Endothelial cell of umbilical vein (primary cell): ENCODE results near the gene OPRD1. TPM values are rescaled to one million over a fixed set of nuclear protein-coding genes. Genes with fewer than 3 reads are reported as not detected.

Experiments used
- BruUV-seq: library from RNA; stranded (reverse); fragments of 400-500 nt; replicated peaks from 2 replicates; lab custom pipeline; 2021; lab: Mats Ljungman, UMichigan
- CTCF ChIA-PET: fragments of 300-600, 350-600 bp; sonication (Branson Sonifier 250); formaldehyde crosslinking; loops from one replicate; lab custom pipeline; 2021; ENCODE audit warnings: antibody characterized with exemption, inconsistent platforms; lab: Charles Lee
- POLR2A ChIA-PET: fragments of 300-600, 350-600 bp; sonication (Branson Sonifier 250); formaldehyde crosslinking; loops from one replicate; lab custom pipeline; 2021; ENCODE audit warnings: antibody characterized with exemption, inconsistent platforms; lab: Charles Lee
- DNase-seq: peaks from one replicate; pipeline ENCODE4 v3.0.0-alpha.2; 2011; ENCODE audit warnings: low read depth, low spot score
- FAIRE-seq: peaks from 2 replicates; lab custom pipeline; 2011; peaks lifted over from hg19 to GRCh38; lab: Jason Lieb, UNC
- H2AFZ ChIP-seq: 2 replicates; pipeline ENCODE4 v1.6.0; 2012; ENCODE audit warnings: low read depth, low read length, control low read depth, inconsistent platforms
- H3K27ac ChIP-seq: 2 replicates; pipeline ENCODE4 v1.5.1; 2011; ENCODE audit warnings: low read depth, mild to moderate bottlenecking, control low read depth, low read length, moderate library complexity; ENCODE audit not compliant: insufficient read depth
- H3K27me3 ChIP-seq, 2 experiments: 2 replicates each; pipeline versions ENCODE4 v1.6.0 to v1.6.1; 2011; ENCODE audit warnings: low read length in 2 of 2, mixed read lengths in 1 of 2; ENCODE audit not compliant: control insufficient read depth in 2 of 2, insufficient read depth in 2 of 2
- H3K36me3 ChIP-seq, 2 experiments: 2 replicates in 1 of 2; 3 replicates in 1 of 2; pipeline ENCODE4 v1.5.1; 2011; ENCODE audit warnings: low read length in 2 of 2, mild to moderate bottlenecking in 1 of 2, moderate library complexity in 1 of 2; ENCODE audit not compliant: control insufficient read depth in 2 of 2, insufficient read depth in 2 of 2; ENCODE audit errors: extremely low read depth in 1 of 2
- H3K4me1 ChIP-seq: 3 replicates; pipeline ENCODE4 v1.5.1; 2011; ENCODE audit warnings: mild to moderate bottlenecking, low read length; ENCODE audit not compliant: control insufficient read depth, insufficient read depth; ENCODE audit errors: extremely low read depth
- H3K4me2 ChIP-seq: 2 replicates; pipeline ENCODE4 v1.6.1; 2011; ENCODE audit warnings: low read length, control low read depth, mixed read lengths; ENCODE audit not compliant: insufficient read depth
- H3K4me3 ChIP-seq, 3 experiments: fragments of 200-600 bp in 1 of 3; sonication (generic), shearing (Covaris generic) in 1 of 3; replicated peaks in 1 of 3; 2 replicates each; pipeline ENCODE4 v1.5.1; 2011 to 2016; ENCODE audit warnings: control low read depth in 3 of 3, low read length in 3 of 3, mild to moderate bottlenecking in 2 of 3, inconsistent platforms in 1 of 3, low read depth in 1 of 3, moderate library complexity in 1 of 3; ENCODE audit not compliant: insufficient read depth in 1 of 3
- H3K79me2 ChIP-seq: 2 replicates; pipeline ENCODE4 v1.6.0; 2012; ENCODE audit warnings: low read length, inconsistent platforms; ENCODE audit not compliant: control insufficient read depth, insufficient read depth
- H3K9ac ChIP-seq: replicated peaks from 2 replicates; pipeline ENCODE3; 2011; ENCODE audit warnings: low read length, control low read depth; ENCODE audit not compliant: insufficient read depth; ENCODE audit errors: extremely low read depth
- H3K9me1 ChIP-seq: replicated peaks from 3 replicates; pipeline ENCODE4 v1.6.0; 2011; ENCODE audit warnings: mild to moderate bottlenecking, low read length; ENCODE audit not compliant: control insufficient read depth, insufficient read depth; ENCODE audit errors: extremely low read depth
- H3K9me3 ChIP-seq: replicated peaks from 2 replicates; pipeline ENCODE4 v1.5.1; 2012; ENCODE audit warnings: low read length, inconsistent platforms; ENCODE audit not compliant: control insufficient read depth, insufficient read depth
- H4K20me1 ChIP-seq: replicated peaks from 2 replicates; pipeline ENCODE3; 2011; ENCODE audit warnings: mild to moderate bottlenecking, low read length; ENCODE audit not compliant: control insufficient read depth, insufficient read depth; ENCODE audit errors: extremely low read depth
- CTCF ChIP-seq, 2 donors: IDR thresholded peaks; 1 replicate in 1 of 2; 2 replicates in 1 of 2; pipeline ENCODE4 v1.5.1; 2011; ENCODE audit warnings: low read length in 2 of 2, mild to moderate bottlenecking in 2 of 2, moderate library complexity in 2 of 2, control low read depth in 1 of 2, inconsistent platforms in 1 of 2, low read depth in 1 of 2; ENCODE audit not compliant: insufficient read depth in 1 of 2; ENCODE audit errors: extremely low read depth in 1 of 2
- EZH2 ChIP-seq: IDR thresholded peaks from 2 replicates; pipeline ENCODE4 v1.6.1; 2012; ENCODE audit warnings: borderline replicate concordance, low read depth, mild to moderate bottlenecking, moderate library complexity, low read length, inconsistent platforms; ENCODE audit not compliant: severe bottlenecking
- FOS ChIP-seq: IDR thresholded peaks from 2 replicates; pipeline ENCODE4 v1.6.1; 2011; ENCODE audit warnings: mild to moderate bottlenecking, low read length, moderate library complexity, borderline replicate concordance; ENCODE audit not compliant: insufficient read depth
- GATA2 ChIP-seq: IDR thresholded peaks from 2 replicates; pipeline ENCODE4 v1.7.0; 2011; ENCODE audit warnings: low read depth, mild to moderate bottlenecking, moderate library complexity, mixed read lengths, low read length; ENCODE audit not compliant: insufficient read length, insufficient read depth
- JUN ChIP-seq: IDR thresholded peaks from 2 replicates; pipeline ENCODE4 v1.6.1; 2011; ENCODE audit warnings: borderline replicate concordance, low read depth; ENCODE audit not compliant: insufficient read length, insufficient read depth
- MYC ChIP-seq: IDR thresholded peaks from one replicate; pipeline ENCODE4 v1.6.1; 2011; ENCODE audit warnings: mild to moderate bottlenecking, low read depth, low read length
- POLR2A ChIP-seq: IDR thresholded peaks from 2 replicates; pipeline ENCODE4 v1.6.1; 2012; ENCODE audit warnings: low read depth, mild to moderate bottlenecking, control low read depth, low read length
- POLR2AphosphoS5 ChIP-seq: IDR thresholded peaks from 2 replicates; pipeline ENCODE4 v1.6.1; 2012; ENCODE audit warnings: low read depth, mild to moderate bottlenecking, control low read depth, low read length, moderate library complexity; ENCODE audit not compliant: insufficient read depth
- dilution Hi-C: fragments of 300-500 bp; cut with MboI; formaldehyde crosslinking; loops from one replicate; pipeline ENCODE4 v1.15.0; 2019; ENCODE audit warnings: low sequenced_read_pairs; ENCODE audit not compliant: extremely low pct_ligation_motif_present
- intact Hi-C: fragments of 100-400 bp; cut with micrococcal nuclease; formaldehyde crosslinking; loops from one replicate; pipeline ENCODE4 v1.10.0; 2022
- polyA plus RNA-seq, 4 experiments: library from polyadenylated mRNA; depleted of rRNA in 3 of 4; stranded (reverse) in 3 of 4; unstranded in 1 of 4; fragments of >200 nt; gene quantifications; 2 replicates each; pipeline versions ENCODE4 v1.2.1 to v1.2.3, GENCODE V29; 2011 to 2012; ENCODE audit warnings: missing spikeins in 1 of 4
- total RNA-seq: library from RNA; stranded (reverse); gene quantifications from 2 replicates; pipeline ENCODE4 v1.2.3, GENCODE V29; 2021
- TF ChIP-seq, protein P1 (sequence below): IDR thresholded peaks from 2 replicates; pipeline ENCODE4 v1.6.1; 2011; ENCODE audit not compliant: insufficient read depth, insufficient read length

Gene OPRD1
- total and polyA plus RNA-seq, 2 donors (not counting 3 experiments of a cell fraction or from before 2014, with no cell fraction given) = not detected

GRCh38 chr1:28781305-28781704 is 30.7 kb upstream of the OPRD1 start:
- DNase-seq = no peak
- intact Hi-C loops = no loop called here
- TF ChIP-seq EZH2 = no peak
- no peak for TF ChIP-seq JUN
- no peak for TF ChIP-seq CTCF (IDR thresholded peaks at IDR 0.05; ENCODE audit: extremely low read depth in 1 of 2, insufficient read depth in 1 of 2, low read depth in 1 of 2, low read length in 2 of 2)
- no peak for TF ChIP-seq MYC
- no peak for TF ChIP-seq POLR2A
- no peak for TF ChIP-seq POLR2AphosphoS5
- TF ChIP-seq, protein P1, sequence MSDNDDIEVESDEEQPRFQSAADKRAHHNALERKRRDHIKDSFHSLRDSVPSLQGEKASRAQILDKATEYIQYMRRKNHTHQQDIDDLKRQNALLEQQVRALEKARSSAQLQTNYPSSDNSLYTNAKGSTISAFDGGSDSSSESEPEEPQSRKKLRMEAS = no peak
- no peak for TF ChIP-seq GATA2
- no peak for TF ChIP-seq FOS
- Histone ChIP-seq H3K9me3 (no peaks in the 10 kb centered on the region), H3K27me3 (no peaks in the 10 kb centered on the region), H3K9me1 (no peaks in the 10 kb centered on the region), H3K36me3 (no peaks in the 10 kb centered on the region), H3K79me2 (no peaks in the 10 kb centered on the region), H3K4me3 (no peak overlapping the region), H3K4me2 (no peak overlapping the region), H4K20me1 (no peaks in the 10 kb centered on the region), H3K27ac (no peak overlapping the region), H3K4me1 (no peaks in the 10 kb centered on the region), H3K9ac (no peak overlapping the region), H2AFZ (no peak overlapping the region)
- POLR2A ChIA-PET = no interaction called here
- FAIRE-seq = no peak
- BruUV-seq = no TSS peak
- dilution Hi-C loops = no loop called here
- CTCF ChIA-PET = interaction anchor here (7.2 kb wide), 1 partner anchor 95 kb away, joined by 259 read pairs; no protein-coding TSS in a partner anchor
